GM18502 (cell line): ENCODE measurements around the gene SEMA3E.

Source experiments
- ATAC-seq: cut with Tn5 transposase; IDR thresholded peaks from one replicate; pipeline ENCODE4 v1.9.1; 2021; ENCODE audit warnings: mild to moderate bottlenecking; ENCODE audit not compliant: unreplicated experiment, poor library complexity

SEMA3E gene

DNA sequence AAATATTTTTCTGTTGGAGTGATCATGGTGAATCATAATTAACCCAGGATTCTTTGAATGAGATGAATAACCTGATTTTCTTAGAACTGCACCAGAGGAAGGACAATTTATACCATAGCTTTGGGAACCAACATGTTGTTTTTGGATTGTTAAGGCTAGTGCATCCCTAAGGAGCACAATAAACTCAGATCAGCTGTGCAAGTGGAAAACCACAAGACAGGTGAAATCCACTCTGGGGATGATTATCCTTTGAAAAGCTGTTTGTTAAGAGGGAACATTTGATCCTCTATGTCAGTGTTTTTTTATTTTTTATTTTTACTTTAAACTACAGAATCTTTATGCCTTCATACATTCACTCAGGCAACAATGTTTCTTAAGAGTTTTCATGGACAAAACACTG, 254.2 kb downstream of the SEMA3E start:
- ATAC-seq, result no peak

DNA sequence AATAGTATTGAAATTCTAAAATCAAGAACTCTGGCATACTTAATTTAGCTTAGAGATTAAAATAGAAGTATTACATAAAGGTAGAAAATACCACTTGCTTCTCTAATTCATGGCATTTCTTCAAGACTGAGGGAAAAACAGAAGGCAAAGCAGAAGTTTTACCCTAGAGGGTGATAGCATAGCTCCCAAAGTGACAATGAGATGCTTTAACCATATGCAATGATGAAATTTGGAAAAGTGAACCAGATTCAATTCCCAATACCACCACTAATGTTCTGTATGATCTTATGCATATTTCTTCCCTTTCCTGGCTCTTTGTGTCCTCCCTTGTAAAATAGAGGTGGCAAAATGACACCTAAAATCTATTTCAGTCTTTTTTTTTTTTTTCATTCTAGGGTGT, 260.5 kb downstream of the SEMA3E start:
- ATAC-seq, result no peak

DNA sequence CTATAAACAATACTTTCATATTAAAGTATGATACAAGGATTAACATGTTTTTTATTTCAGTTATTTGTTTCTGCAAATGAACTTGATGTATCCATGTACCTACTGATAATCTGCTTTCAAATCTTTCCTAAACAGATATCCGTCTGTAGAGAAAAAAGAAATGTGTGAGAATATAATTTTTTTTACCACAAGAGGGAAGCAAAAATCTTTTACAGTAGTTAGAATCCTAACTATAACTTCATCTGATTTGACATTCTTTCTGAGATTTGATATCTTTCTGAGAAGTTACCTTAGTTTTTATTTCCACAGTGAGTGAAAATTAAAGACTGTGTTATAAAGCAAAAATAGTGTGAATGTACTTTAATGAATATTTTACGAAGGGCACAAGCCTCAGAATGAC, 282.3 kb downstream of the SEMA3E start:
- ATAC-seq, result no peak

DNA sequence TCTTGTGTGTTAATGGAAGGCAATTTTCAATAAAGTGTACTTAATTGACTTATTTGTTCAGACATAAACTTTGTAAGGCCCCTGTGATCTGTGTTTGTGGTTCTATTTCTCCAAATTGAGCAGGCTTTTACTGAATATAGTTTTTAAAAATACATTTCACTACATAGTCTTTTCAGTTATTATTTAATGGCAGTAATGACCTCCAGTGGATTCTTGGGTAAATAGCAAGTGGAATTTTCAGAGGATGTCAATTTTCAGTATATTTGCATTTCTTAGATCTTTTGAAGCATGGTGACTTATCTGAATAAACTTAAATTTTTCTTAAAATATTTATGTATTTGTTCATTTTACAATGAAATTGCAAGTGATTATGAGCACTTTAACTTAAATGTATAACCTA, 283.2 kb downstream of the SEMA3E start:
- ATAC-seq, result no peak

DNA sequence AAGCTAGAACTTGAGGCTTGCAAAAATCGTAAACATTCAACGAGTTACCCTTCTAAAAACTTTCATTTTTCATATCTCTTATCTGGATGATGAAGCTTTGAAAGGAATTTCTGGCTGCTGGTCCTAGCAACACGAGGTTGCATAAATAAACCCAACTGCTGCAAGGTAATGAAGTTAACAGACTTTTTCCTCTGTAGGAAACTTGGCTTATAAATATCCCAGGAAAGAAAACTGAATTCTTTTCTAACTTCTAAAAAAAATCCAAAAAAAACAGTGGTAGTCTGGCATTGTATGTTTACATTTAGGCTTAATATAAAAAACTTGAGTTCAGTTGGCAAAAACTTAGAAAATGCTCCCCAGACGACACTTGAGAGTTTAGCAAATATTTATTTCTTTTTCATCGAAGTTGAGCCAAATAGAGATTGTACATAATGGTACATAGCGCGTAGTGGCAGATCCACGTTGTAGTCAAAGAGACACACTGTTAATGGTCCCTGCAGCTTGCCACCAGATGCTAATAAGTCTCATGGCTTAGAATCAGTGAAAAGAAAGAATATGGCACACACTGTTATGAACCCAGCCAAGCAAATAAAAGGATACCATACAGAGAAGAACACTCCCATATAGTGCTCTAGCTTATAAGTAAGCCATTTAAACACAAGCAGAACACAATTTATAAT, 285.9 kb downstream of the SEMA3E start:
- ATAC-seq, result no peak

DNA sequence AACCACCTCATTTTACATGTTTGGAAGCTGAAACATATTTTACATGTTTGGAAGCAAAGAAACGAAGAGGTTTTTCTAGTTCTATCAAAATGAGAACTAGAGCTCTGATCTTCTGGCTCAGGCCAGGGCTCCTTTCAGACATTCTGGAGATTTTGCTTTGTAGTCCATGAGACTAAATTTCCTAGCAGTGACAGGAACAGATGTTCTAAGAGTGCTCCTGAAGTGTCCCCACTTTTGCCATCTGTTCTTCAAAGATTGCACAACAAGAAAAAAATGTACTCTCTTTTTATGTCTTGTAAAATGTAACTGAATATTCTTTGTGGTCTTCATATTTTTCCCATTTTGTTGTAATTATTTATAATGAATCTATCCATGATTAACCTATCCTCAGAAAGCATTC, 289.8 kb downstream of the SEMA3E start:
- ATAC-seq, result no peak

DNA sequence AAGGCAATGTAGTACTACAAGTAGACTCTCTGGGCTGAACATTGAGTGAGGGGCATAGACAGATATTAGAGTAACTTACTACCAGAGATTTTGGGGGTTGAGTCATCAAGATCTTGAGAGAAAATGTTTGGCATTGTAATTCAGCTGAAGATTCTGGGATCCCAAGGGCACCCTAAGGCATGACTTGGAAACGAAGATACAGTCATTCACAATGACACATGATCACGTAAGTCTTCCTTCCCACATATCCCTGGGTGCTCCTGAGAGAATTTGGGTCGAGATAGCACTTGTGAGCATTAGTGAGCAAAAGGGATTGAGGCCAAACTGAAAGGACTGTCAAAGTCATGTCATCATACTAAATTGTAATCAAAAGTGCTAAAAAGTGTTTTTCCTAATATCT, 293.8 kb downstream of the SEMA3E start:
- ATAC-seq, result no peak

DNA sequence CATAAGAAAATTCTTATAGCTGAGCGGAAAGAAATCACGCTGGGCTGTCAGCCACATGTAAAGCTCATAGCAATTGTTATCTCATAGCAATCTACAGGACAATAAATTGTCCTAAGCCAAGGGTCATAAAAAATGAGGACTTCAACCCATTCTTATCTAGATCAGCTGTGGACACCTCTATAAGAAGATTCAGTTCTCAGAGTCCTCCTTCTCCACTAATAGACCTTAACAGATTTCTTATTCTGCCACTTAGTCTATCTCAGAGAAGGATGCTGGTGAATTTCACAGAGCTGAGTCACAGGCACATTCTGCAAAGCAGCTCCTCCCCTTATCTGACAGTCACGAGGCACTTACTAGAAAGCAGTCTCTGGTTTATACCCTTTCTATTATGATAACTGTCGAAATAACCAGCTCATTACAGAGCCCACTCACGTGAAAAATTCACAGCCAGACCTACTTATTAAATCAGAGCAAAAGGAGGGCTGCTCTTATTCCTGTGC, 300.9 kb downstream of the SEMA3E start:
- no peak for ATAC-seq

DNA sequence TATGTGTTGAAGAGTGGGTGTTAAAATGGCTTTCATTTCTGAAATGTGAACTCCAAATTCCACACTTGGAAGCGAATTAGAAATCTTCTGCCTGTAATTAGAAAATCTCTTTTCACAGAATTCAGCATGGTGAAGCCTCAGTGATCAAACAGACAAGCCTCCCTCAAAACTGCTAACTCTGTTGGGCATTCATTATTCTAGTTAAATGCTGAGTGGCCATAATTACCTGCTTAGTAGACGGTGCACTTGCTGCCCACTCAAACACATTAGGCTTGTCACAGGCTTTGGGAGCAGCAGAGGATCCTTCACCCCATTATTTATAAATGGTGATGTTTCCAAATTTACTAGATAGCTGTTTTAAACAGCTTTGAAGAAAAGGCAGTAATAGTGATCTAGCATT, 309.0 kb downstream of the SEMA3E start:
- ATAC-seq, result no peak

DNA sequence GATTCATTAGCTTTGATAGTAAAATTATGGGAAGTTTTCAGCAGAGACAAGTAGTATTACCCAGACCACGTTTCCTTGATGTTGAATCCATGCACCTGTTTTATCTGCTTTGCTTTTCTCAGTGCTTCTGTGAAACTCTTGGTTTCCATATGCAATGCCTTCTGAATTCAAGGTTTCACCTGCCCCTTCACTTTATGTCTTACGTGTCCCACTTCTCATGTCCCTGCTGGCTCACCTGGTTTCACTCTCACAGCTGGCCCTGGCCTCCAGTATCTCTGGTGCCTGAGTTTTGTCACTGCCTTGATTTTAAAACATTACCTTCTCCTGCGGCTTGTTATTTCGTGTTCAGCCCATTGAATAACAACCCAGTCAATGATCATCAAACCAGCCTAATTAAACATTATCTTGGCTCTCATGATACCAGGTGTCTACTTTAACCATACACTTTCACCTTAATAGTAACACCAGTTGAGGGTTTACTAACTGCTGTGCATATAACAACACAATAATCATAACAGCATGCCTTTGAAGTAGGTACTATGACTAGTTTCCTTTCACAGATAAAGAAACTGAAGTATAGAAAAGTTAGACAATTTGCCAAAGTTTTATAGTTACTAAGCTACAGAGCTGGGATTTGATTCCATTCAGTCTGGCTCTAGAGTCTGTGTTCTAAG, 310.5 kb downstream of the SEMA3E start:
- no peak for ATAC-seq

DNA sequence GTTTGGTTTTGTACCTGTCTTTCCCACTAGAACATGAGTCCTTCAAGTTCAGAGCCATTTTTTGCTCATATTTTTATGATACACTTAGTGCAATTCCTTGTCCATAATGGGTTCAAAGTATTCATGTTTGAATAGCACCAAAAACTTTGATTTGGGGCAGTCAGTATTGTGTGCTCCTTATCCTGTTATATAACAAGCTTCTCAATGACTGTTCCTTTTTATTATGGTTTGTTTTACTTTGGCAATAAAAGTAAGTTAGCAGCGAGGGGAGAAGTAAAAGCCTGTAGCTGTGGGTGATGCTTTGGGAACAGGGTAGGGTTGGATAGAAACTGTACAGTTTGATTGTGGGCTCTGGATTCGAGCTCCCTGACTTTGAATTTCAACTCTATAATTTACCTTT, 311.9 kb downstream of the SEMA3E start:
- ATAC-seq, result no peak

DNA sequence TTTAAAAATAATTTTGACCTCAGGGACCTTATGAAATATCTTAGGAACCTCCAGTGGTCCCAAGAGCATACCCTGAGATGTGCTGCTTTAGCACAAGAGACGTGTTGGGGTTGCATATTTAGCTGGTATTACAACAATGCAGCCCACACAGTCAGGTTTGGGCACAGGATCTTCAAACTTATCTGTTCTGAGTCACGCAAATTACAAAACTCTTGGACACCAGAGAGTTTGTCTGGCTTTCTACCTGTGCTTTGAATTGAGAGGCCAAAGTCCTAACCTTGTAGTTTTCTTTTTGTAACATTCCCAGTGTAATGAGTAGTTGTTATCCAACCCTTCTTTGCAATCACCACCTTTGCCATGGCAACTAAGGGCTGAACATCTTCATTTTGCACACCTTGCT, 322.7 kb downstream of the SEMA3E start:
- no peak for ATAC-seq

DNA sequence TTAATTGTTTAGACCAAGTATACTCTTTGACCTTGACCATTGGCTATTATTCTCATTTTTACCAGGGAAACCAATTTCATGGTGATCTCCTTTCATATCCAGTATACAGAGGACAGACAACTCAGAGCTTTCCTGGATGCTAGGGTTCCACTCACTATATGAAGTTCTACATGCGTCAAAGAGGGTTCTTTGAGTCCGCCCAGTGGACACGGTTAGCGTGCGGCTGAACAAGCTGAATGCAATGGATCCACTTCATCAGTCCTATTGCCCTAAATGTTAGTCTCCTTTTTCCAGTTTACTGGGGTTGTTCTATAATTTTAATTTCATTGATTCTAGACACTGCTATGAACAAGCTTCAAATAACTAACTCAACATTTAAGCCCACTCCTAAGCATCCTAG, 323.9 kb downstream of the SEMA3E start:
- no peak for ATAC-seq

DNA sequence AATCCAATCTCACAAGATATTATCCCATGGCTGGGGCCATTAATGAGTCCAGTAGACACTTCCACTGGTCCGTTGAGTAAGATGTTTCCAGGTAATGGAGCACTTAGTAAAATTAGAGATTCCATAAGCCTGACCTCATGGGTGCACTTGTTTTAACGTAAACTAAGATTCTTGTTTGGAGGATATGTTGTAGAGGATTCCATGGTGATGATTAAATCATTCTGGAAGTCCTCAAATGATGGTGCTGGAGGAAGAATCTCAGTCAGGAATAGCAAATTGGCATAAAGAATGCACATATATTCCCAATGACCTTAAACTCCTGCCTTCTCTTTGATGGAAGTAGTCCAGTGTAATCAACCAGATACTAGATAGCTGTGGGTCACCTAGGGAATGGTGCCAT, 324.3 kb downstream of the SEMA3E start:
- no peak for ATAC-seq

DNA sequence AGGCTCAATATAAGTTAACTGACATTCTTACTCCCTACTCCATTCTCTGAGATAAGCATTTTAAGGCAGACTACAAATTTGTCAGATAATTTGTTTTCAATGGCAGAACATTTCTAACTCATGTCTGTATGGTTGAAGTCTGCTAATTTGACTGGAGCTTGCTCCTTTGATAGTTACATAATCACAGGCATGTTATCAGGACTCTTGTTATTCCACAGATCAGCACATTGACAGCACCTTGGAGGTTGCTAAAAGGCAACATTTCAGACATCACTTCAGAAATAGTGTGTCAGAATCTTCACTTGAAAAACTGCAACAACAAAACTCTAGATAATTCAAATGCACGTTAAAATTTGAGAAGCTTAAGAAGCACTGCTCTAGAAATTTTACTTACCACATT, 327.9 kb downstream of the SEMA3E start:
- ATAC-seq, result no peak

DNA sequence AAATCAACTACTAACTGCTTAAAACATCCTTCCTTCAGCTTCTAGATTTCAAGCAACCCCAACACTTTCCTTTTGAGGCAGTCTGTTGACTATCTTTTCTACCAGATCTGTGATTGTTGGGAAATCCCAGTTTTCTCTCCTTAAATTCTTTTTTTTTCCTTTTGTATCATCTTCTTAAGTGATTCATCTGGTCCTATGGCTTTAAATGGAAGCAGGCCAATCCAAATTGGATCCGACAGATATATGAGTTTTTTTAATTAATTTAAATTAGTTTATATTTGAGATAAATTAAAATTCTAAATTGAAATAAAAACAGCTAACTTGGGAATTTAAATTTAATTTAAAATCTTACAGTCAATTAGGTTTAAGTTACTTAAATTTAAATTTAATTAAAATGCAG, 335.0 kb downstream of the SEMA3E start:
- ATAC-seq, result no peak
